Kasumi-1 (cell line): Measurements from ENCODE around the gene PRKN.

Source experiments
- DNase-seq, 2 experiments: peaks; one replicate each; lab custom pipeline; 2025; lab: John Stamatoyannopoulos, UW

PRKN gene

GRCh38 chr6:162124710-162125435, 602.7 kb downstream of the PRKN start:
- DNase-seq: no peak

GRCh38 chr6:162123797-162124196, 603.8 kb downstream of the PRKN start:
- peak; percentile 50 to 70 for DNase-seq

- DNase-seq: peak; percentile 80 to 84
These were observed 608.2 kb downstream of the PRKN start for GRCh38 chr6:162119341-162119740.

GRCh38 chr6:162118706-162119105, 608.9 kb downstream of the PRKN start:
- no peak for DNase-seq

GRCh38 chr6:162116902-162117525, 610.6 kb downstream of the PRKN start:
- no peak for DNase-seq

- DNase-seq: no peak
These were observed 618.0 kb downstream of the PRKN start for GRCh38 chr6:162109480-162110050.

- no peak for DNase-seq
These were observed 619.5 kb downstream of the PRKN start for GRCh38 chr6:162108041-162108440.

- DNase-seq: no peak
These were observed 627.5 kb downstream of the PRKN start for GRCh38 chr6:162100096-162100495.

GRCh38 chr6:162099685-162100084, 627.9 kb downstream of the PRKN start:
- DNase-seq: peak; percentile 65 to 70

GRCh38 chr6:162092816-162093502, 634.6 kb downstream of the PRKN start:
- DNase-seq: no peak

GRCh38 chr6:162090734-162091133, 636.8 kb downstream of the PRKN start:
- no peak for DNase-seq

- DNase-seq: no peak
These were observed 639.5 kb downstream of the PRKN start for GRCh38 chr6:162088091-162088490.

GRCh38 chr6:162085561-162085960, 642.0 kb downstream of the PRKN start:
- DNase-seq: no peak

GRCh38 chr6:162082520-162082919, 645.0 kb downstream of the PRKN start:
- no peak for DNase-seq

GRCh38 chr6:162078667-162079066, 648.9 kb downstream of the PRKN start:
- no peak for DNase-seq

GRCh38 chr6:162078126-162078525, 649.4 kb downstream of the PRKN start:
- DNase-seq: no peak

- no peak for DNase-seq
These were observed 650.8 kb downstream of the PRKN start for GRCh38 chr6:162076816-162077215.

GRCh38 chr6:162074641-162075275, 652.8 kb downstream of the PRKN start:
- no peak for DNase-seq

GRCh38 chr6:162070639-162071038, 656.9 kb downstream of the PRKN start:
- no peak for DNase-seq

GRCh38 chr6:162069995-162070394, 657.6 kb downstream of the PRKN start:
- no peak for DNase-seq

- DNase-seq: no peak
These were observed 659.2 kb downstream of the PRKN start for GRCh38 chr6:162068340-162068739.

GRCh38 chr6:162063666-162064065, 663.9 kb downstream of the PRKN start:
- no peak for DNase-seq
